Endometrial microvascular endothelial cells (primary cell): ENCODE data around the gene MMP27. TPM values are rescaled to one million over a fixed set of nuclear protein-coding genes. Genes with fewer than 3 reads are reported as not detected.
"Not testable (repeated sequence)": the region's sequence is repeated elsewhere in the genome, so short reads cannot be mapped to it uniquely, and the experiment has no call there.

Experiments
- in situ Hi-C: cut with HindIII; loops from 2 replicates; pipeline ENCODE4 v1.10.0; 2017; ENCODE audit warnings: low sequenced_read_pairs, low pct_unique_long_range_greater_than_20kb; ENCODE audit errors: inconsistent ontology term
- total RNA-seq: library from RNA; depleted of rRNA; stranded (reverse); fragments of >200 nt; gene quantifications from one replicate; pipeline ENCODE4 v1.2.3, GENCODE V29; 2015; ENCODE audit errors: inconsistent ontology term

Gene MMP27, protein sequence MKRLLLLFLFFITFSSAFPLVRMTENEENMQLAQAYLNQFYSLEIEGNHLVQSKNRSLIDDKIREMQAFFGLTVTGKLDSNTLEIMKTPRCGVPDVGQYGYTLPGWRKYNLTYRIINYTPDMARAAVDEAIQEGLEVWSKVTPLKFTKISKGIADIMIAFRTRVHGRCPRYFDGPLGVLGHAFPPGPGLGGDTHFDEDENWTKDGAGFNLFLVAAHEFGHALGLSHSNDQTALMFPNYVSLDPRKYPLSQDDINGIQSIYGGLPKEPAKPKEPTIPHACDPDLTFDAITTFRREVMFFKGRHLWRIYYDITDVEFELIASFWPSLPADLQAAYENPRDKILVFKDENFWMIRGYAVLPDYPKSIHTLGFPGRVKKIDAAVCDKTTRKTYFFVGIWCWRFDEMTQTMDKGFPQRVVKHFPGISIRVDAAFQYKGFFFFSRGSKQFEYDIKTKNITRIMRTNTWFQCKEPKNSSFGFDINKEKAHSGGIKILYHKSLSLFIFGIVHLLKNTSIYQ
- not detected for total RNA-seq

- in situ Hi-C loops = no loop called here
These were observed at the start of gene MMP27 for GRCh38 chr11:102705626-102706025. Gene MMP27, minus strand, starts transcription at chr11:102705769. Its CDS starts 55 bp downstream, at chr11:102705714.

- in situ Hi-C loops = no loop called here
These were observed 47.7 kb upstream of the MMP27 start for GRCh38 chr11:102753267-102753666.

GRCh38 chr11:102751673-102752072 lies 46.1 kb upstream of the MMP27 start:
- in situ Hi-C loops = no loop called here

- in situ Hi-C loops = no loop called here
These were observed 43.6 kb upstream of the MMP27 start for GRCh38 chr11:102749101-102749722.

- in situ Hi-C loops = not testable (repeated sequence)
These were observed 41.4 kb upstream of the MMP27 start for GRCh38 chr11:102746746-102747578.

DNA sequence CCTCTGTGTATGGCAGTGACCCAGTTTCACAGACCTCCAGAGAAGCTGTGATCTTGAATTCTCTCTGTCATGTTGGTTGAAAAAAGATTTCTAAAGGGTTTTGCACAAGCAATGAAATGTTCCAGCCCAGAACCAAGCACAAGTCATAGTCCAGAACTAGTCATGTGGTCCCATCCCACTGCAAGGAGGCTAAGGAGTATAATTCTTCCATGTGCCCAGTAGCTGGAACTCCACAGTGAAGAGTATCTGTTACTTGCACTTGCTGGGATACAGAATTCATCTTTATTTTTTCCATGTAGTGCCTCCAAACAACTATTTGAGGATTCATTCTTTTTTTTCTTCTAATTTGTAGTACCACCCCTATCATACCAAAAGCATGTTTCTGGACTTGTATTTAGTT lies 29.1 kb upstream of the MMP27 start:
- in situ Hi-C loops = no loop called here

- in situ Hi-C loops = no loop called here
These were observed 27.8 kb upstream of the MMP27 start for GRCh38 chr11:102733232-102733875.

GRCh38 chr11:102730944-102731343 lies 25.4 kb upstream of the MMP27 start:
- in situ Hi-C loops = not testable (repeated sequence)

GRCh38 chr11:102729849-102730815 lies 24.6 kb upstream of the MMP27 start:
- in situ Hi-C loops = no loop called here

DNA sequence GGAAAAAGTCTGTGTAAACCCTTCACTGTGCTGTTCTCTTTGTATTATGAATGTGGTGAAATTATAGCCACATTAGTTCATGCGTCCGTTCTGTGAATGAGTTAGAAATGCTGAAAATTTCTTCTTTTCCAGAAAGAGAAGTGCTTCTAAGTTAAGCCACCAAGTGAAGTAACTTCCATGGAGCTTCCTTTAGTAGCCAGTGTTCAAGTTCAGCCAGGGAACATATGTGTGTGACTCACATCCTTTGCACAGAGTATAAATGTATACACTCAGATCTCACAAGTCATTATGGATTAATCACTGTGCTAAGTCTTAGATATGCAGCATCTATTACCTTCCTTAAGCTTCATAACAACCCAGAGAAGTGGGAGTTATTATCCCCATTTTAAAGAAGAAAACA lies 22.3 kb upstream of the MMP27 start:
- in situ Hi-C loops = no loop called here

GRCh38 chr11:102724904-102725500 lies 19.4 kb upstream of the MMP27 start, which contains the start of gene MMP8:
Gene MMP8, minus strand, starts transcription at chr11:102724954. Its CDS starts 99 bp downstream, at chr11:102724855.
- in situ Hi-C loops = no loop called here

DNA sequence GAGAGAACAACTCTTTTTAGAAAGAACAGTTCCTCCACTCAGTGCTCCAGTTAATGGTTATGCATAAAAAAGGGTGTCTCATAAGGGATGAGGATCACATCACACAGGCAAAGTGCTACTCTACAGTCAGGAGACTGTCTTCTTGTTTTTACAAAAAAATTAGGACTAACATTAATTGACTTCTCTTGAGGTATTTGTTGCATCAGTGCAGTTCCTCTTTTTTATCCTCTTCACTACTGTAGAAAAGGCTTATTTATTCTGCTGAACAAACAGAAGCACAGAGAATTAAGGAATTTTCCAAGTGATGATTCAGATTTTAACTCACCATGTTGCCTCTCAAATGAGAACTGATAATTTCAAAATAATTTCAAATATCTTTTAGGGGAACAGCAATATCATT lies 17.3 kb upstream of the MMP27 start:
- in situ Hi-C loops = no loop called here

- in situ Hi-C loops = no loop called here
These were observed 14.2 kb upstream of the MMP27 start for GRCh38 chr11:102719620-102720277.

DNA sequence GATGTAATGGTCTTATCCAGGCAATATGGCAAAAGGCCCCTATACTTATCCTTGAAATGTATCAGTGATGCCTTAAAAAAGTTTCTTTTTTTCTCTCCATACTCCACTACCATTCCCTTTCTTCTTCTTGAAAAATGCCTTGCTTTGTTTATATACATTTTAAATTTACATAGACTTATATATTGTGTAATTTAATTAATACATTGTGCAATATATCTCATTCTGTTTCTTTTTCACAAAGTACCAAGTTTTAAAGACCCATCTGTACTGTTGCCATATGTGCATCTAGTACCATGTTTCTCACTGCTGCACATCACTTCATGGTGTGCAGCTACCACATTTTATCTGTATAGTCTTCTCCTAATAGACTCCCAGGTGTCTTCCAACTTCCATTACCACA lies 11.7 kb upstream of the MMP27 start:
- in situ Hi-C loops = no loop called here

DNA sequence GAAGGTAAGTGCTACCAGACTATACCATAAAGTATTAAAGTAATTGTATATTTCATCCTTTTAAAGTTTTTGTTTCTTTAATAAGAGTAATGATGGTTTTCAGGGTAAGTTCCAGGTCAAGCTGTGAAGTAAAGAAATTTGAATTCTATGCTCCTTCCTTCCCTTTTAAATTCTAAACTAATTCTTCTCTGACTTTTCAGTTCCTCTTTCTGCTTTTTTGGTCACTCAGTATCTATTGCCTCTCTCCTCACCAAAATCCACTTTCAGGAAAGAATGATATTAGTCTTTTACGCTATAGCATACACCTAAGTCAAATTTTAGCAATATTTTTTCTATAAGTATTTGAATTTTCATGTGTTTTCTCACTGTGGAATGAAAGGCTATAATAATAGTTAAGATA lies 11.0 kb upstream of the MMP27 start:
- in situ Hi-C loops = no loop called here

- in situ Hi-C loops = no loop called here
These were observed 6.6 kb upstream of the MMP27 start for GRCh38 chr11:102712137-102712536.
